HG02840 (cell line): Measurements from ENCODE around the gene BST1.

Source experiments
- ATAC-seq: cut with Tn5 transposase; IDR thresholded peaks from one replicate; pipeline ENCODE4 v1.9.1; 2021; ENCODE audit warnings: mild to moderate bottlenecking, moderate library complexity, moderate number of reproducible peaks; ENCODE audit not compliant: unreplicated experiment, low FRiP score

Gene BST1

DNA sequence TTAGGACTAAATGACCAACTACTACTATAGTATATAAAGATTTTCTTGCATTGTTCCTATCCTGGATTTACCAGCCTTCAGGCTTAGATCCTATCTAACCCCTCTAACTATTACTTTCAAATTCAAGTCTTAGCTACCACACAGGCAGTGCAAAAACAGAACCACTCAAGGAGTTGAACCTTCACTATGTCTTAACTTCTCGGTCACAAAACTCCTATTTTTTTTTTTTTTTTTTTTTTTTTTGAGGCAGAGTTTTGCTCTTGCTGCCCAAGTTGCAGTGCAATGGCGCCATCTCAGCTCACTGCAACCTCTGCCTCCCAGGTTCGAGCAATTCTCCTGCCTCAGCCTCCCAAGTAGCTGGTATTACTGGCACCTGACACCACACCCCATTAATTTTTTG, 27.5 kb upstream of the BST1 start:
- ATAC-seq: no peak

DNA sequence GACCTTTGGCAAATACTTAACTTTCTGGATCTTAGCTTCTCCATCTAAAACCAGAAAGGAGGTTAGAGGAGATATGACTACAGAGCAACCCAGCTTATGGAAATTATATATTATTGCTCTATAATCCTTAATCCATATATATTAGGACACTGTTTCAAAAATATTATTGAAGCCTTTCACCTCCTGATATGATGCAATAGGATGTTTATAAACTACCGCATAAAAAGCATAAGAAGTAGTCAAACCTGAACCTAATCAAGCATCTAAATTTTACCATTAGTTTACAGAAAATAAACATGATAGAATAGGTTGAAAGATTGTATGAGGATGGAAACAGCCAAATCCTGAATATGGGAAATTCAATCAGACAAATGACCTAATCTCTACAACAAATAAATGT, 26.8 kb upstream of the BST1 start:
- no peak for ATAC-seq

DNA sequence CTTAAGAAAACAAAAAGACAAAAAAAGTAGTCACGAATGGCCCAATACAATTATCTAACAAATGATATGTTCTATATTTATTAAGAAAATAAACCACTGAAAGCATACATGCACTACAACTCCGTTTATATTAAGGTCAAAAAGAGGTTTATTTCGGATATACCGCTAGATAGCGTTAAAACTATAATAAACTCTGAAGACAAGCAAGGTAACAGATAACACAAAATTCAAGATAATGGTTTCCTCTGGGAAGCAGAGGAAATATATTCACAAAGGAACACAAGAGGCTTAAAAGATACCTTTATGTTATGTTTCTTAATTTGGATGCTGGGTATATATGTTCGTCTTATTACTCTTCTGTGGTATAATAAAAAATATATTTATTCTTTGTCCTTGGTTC, 26.0 kb upstream of the BST1 start:
- no peak for ATAC-seq

DNA sequence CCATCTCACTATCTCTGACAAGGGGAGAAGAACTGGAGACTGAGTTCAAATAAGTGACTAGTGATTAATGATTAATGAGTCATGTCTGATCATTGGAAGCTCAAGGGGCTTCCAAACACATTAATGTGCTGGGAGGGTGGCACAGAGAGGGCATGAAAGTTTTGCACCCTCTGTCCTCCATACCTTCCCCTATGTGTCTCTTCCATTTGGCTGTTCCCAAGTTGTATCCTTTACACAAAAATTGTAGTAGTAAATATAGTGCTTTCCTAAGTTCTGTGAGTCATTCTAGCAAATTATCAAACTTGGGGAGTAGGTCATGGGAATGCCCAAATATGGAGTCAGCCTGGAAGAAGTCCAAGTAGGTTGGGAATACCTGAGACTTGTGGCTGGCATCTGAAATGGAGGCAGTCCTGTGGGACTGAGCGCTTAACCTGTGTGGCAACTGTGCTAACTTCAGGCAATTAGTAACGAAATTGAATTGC, 25.3 kb upstream of the BST1 start:
- no peak for ATAC-seq

DNA sequence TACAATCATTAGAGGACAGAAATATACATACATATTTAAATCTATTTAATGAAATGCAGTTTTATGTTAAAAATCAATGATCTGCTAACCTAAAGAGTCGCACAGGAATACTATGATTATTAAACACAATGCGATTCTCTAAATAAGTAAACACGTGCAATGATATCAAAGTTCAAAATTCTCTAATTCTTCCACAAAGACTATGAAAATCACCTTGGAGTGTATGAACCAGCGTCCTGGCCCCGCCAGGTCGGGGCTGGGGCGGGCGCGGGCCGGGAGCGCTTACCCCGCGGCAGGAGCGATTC, 21.8 kb upstream of the BST1 start:
- no peak for ATAC-seq

DNA sequence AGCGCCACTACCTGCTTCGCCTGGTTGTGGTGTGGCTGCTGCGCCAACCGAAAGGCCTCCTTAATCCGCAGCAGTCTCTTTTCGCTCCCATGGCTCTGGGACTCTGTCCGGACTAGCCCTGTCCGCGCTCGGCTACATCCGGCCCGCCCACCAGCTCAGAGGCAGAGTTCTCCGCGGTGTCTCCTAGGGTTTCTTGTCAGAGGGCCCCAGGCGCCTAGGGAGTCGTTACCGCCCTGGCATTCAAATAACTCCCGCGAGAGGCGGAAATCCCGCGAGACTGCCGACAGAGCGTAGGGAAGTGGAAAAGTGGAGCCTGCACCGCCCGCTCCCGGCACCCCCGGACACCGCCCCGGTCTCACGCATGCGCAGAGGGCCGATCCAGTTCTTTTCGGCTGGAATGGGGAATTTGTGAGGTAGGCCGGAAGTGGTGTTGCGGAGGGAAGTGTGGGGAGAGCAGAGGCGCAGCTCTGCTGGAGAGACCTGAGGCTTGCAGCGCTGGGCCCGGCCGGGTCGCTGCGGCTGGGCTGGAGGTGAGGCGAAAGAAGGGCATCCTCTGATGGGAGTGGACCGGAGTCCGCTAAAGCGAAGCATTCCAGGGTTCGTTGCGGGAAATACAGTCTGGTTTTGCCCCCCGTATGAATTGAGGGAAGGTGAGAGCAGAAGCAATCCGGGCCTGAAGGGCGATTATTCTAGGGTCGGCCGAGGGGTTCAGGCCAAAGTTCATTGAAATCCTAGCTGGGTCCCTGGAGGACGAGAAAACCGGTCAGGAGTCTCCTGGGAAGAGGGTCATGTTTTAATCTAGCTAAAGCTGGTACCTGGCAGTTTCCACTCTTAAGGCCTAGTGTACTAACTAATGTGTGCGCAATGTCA, 21.3 kb upstream of the BST1 start, which contains the start of gene FAM200B:
TSS of gene FAM200B (plus strand) at position 456 of the 870 bp plus-strand sequence. CDS start 5,151 bp downstream, outside the sequence.
- peak; percentile 95 for ATAC-seq

DNA sequence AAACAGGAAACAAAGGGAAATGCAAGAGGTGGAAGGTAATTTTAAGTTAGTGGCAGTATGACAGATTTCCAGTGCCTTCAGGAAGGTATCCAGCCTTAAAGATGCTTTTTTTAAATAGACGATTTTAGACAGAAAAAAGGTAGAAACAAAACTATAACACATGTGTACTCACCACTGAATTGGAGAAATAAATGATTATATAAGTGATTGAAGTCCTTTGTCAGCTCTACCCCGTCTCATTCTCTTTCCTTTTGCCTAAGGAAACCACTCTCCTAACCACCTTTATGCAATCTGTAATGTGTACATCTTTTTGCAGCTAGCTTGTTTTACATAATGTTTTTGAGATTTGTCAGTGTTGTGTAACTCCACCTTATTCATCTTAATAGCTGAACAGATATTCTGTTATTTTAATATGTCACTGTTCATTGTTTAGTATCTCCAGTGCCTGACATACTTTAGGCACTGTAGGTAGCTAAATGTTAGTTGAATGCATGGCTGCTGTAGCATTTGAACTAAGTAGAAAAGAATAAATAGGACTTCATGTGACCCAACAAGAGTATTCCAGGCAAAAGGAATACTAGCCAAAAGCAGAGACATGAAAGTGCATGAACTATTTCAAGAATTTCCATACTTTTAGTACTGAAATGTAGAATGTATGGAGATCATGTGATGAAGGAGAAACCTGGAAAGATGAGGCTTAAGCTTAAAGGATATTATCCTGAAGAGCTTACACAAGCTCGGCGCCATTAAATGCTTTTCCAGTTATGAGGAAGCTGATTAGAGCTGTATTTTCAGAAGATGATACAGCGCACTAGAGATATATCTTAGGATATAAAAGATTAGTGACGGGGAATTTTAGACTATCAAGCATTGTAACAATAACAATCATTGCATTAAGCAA, 20.4 kb upstream of the BST1 start:
- no peak for ATAC-seq

DNA sequence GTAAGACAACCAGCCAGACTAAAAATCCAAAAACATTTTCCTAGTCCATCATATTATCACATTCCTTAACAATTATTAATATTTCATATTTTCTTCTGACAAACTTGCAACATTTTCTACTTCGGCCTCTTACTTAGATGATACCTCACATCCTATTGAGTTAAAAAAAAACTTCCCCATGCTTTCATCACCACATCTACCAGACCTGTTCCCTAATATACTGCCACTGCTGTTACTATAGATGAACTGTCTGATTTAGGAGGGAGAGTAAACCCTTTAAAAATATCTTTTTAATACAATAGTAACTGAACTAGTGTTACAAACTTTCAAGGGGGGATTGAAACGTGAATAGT, 19.7 kb upstream of the BST1 start:
- ATAC-seq: no peak

DNA sequence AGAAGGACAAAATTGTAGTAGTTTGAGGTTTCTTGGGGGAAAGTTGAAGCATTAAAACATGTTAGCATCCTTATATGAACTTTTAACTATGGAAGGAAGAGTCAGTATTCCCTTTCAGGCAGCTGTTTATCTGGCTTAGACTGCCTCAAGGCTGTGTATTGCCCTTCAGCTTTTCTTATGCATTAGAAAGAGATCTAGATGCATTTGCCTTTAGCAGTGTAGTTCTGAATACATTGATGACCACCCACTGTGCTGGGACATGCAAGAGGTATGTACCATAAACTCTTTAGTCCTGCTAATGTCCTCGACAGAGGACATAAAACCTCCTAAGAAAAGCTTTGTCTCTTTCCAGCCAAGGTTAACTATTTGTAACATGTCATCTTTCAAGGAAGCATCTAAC, 18.4 kb upstream of the BST1 start:
- no peak for ATAC-seq

DNA sequence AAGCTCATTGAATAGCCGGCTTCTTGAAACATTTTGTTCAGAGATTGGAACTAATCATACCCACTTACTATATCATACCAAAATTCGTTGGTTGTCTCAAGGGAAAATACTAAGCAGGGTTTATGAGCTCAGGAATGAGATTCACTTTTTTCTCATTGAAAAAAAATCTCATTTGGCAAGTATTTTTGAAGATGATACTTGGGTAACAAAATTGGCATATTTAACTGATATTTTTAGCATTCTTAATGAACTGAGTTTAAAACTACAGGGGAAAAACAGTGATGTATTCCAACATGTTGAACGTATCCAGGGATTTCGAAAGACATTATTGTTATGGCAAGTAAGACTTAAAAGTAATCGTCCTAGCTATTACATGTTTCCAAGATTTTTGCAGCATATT, 14.8 kb upstream of the BST1 start:
- no peak for ATAC-seq

DNA sequence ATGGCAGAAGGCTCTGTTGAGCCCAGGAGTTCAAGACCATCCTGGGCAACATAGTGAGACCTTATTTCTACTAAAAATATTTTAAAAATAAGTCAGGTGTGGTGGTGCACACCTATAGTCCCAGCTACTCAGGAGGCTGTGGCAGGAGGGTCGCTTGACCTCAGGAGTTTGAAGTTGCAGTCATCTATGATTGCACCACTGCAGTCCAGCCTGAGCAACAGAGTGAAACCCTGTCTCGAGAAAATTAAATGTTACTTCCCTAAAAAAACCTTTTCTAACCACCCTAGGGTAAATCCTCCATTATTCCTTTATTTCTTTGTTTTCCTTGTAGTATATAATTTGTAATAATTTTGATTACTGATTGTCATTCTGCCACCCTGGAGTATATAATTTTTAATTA, 13.3 kb upstream of the BST1 start:
- ATAC-seq: no peak

DNA sequence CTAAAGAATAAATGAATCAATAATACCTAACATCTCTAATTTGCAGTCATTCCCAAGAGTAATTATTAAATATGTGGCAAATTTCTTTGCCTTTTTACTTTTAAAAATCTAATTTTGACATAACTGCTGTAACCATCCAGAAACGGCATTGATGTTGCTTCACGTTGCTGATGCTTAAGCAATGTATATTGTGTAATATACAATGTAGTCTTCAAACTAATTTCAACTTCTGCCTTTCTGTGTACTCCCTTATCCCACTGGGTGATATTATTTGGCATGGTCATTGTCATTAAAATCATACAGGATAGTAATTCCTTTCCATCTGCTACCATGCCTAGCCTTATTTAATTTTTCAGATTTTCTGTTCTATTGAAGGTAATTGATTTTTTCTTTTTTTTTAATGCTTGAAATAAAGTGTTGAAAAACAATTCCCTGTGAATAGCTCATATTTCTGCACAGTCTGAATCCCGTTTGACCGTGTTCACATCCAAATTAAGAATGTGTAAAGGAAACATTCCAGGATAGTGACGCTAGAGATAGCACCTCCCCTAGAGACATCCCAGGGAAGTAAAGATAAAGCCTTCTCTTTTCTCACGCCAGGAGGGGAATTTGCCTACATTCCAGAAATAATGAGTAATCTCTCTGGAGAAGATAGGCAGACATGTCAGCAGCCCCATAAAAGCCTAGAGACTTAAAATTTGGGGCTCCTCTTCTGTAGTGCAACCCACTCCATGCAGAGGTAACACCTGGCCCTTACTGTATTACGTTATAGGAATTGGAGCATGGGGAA, 12.7 kb upstream of the BST1 start:
- ATAC-seq: no peak

DNA sequence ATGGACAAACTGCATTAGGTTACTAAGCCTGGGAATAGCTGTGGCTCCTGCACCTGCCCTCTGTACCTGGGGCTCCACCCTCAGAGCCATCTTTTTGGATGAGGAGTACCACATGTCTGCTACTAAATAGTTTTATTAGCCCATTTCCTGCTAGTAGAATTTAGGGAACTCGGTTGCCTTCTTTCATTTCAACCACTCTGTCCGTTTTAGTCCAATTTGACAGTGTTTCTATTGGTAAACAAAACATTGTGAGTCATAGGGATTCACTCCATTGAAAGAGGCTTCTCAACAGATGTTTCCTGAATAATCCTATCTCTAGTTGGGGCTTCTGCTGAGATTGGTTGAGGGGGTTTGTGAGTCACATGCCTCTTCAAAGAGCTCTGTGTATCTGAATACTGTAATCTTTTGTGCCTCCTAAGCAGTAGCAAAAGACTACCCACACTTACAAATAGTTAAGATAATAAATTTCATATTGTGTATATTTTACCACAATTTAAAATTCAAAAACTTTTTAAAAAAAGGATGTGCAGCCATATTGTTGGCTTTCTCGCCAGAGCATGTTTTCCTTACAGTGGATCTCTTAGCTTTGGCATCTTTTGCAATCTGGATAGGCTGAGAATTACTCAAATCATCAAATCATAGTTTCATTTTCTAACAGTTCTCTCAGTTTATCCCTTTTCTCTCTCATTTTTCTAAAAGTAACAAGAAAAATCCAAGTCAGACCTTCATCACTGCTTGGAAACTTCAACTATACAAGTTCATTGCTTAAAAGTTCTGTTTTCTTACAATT, 11.3 kb upstream of the BST1 start:
- no peak for ATAC-seq

DNA sequence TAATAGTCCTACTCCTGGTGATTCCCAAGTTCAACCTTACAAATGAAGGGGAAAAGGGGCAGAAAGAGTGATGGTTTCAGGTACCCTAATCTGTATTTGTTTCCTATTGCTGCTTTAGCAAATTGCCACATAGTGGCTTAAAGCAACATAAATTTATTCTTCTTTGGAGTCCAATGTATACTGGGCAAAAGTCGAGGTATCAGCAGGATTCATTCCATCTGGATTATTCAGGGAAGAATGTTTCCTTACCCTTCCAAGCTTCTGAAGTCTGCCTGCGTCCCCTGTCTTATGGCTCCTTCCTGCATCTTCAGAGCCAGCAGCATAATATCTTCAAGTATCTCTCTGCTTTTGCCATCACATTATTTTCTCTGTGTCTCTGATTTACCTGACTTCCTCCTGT, 10.3 kb upstream of the BST1 start:
- no peak for ATAC-seq

DNA sequence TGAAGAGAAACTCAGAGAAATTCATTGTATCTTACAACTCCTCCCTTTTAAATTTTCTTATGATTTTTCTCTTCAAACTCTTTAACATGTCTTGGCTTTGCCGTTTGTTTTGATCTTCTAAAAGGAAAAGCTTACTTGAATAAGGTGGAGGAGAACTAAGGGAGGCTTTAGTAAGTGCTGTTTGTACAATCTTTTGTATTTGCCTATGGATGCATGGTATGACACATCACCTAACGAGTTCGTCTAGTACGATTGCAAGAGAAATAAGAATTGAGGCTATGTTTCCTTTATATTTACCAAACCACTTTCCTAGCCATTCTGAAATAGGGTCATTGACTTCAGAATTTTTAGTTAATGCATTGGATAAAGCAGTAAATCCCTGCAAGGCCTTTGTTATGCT, 8.4 kb upstream of the BST1 start:
- ATAC-seq: no peak

DNA sequence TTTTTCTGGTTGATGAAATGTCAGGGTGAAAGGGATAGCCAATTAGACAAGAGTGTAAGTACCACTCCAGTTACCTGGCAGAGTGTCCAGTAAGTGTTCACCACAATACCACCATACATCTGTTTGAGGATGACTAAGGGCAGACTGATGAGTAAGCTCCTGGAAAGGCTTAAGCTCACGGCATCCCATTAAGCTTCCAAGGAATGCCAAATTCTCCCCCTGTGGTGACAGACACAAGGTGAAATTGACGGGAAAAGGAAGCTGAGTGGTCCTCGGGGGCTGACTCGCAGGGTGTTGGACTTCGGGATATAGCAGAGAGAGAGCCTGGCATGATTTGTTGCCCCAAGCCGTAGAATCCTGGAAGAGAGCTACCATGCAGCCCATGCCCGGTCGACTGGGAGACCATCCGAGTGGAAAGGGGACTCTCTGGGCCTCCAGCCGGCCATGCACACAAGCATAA, 7.6 kb upstream of the BST1 start:
- ATAC-seq: no peak

DNA sequence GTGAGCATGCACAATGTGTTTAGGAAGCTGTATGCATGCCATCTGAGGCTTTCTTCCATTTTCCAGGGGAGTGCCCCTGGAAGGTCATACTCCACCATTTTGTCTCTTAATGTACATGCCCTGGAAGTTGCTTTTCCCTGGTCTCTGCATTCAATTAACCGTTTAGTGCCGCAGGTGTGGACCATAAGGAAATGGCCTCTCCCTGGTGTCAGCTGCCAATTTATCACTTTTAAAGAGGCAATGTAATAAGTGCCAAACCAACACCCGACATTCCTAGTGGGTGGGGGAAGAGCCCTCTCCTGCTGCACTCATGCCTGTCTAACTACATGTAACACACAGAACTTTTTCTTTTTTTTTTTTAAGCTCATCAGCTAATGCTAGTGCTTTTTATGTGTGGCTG, 7.1 kb upstream of the BST1 start:
- no peak for ATAC-seq

DNA sequence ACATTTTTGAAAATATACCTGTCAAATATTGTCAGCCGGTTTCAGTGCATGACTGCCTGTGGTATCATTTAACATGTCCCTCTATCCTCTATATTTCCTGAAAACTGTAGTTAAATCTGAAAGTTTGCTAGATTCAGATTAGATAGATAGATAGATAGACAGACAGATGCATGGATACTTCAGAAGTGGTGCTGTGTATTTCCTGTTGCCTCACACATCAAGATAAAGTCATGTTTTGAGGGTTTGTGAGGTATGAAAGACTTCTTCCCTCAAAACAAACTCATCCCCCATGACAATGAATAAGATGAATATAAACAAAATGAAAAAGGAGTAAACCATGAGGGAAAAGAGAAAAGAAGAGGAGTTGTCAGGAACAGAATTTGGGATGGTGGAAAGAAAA, 6.0 kb upstream of the BST1 start:
- ATAC-seq: no peak

DNA sequence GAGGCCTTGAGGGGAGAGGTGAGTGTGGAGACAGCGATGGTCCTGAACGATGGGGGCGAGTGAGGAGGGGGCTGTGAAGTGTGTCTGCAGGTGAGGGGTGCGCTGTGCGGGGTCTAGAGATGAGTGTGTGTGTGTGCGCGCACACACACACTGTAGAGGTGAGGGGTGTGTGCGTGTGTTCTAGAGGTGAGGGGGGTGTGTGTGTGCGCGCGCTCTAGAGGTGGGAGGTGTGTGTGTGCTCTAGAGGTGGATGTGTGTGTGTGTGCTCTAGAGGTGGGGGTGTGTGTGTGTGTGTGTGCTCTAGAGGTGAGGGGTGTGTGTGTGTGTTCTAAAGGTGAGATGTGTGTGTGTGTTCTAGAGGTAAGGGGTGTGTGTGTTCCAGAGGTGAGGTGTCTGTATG, 574 bp downstream of the BST1 start:
- ATAC-seq: no peak

DNA sequence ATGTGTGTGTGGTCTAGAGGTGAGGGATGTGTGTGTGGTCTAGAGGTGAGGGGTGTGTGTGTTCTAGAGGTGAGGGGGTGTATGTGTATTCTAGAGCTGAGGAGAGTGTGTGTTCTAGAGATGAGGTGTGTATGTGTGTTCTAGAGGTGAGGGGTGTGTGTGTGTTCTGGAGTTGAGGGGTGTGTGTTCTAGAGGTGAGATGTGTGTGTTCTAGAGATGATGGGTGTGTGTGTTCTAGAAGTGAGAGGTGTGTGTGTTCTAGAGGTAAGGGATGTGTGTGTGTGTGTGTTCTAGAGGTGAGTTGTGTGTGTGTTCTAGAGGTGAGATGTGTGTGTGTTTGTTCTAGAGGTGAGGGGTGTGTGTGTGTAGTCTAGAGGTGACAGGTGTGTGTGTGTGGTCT, 1.3 kb downstream of the BST1 start:
- ATAC-seq: no peak
